ENCODE results near the gene AUH.

DNA sequence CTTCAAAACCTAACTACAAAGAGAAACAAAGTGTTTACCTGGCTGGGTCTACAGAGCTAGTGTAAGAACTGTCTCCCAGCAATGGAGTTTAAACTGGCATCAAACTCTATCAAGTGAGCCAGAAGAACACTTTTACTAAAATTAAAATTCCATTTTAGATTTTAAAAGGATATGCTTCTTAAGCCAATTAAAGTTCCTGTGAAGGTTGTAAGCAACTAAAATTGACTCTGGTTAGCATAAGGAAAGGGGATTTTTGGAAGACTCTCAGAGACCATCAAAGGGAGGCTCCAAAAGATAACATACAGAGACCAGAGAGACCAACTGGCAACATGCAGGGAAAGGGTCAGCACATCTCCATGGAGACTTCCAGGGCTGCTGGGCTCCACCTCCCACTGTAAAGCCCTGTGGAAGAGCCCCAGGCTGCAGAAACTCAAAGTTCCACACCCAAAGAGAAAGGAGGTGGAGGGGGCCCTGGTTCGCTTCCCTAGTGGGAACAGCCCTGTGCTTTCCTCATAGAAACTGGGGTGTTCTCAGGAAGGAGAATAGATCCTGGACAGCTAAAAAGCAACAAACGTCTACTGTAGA, 91.7 kb downstream of the AUH start:
- TF ChIP-seq, protein P1, sequence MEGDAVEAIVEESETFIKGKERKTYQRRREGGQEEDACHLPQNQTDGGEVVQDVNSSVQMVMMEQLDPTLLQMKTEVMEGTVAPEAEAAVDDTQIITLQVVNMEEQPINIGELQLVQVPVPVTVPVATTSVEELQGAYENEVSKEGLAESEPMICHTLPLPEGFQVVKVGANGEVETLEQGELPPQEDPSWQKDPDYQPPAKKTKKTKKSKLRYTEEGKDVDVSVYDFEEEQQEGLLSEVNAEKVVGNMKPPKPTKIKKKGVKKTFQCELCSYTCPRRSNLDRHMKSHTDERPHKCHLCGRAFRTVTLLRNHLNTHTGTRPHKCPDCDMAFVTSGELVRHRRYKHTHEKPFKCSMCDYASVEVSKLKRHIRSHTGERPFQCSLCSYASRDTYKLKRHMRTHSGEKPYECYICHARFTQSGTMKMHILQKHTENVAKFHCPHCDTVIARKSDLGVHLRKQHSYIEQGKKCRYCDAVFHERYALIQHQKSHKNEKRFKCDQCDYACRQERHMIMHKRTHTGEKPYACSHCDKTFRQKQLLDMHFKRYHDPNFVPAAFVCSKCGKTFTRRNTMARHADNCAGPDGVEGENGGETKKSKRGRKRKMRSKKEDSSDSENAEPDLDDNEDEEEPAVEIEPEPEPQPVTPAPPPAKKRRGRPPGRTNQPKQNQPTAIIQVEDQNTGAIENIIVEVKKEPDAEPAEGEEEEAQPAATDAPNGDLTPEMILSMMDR (IDR thresholded peaks at IDR 0.05; ENCODE audit: poor library complexity, severe bottlenecking) = no peak
- TF ChIP-seq RAD21 (conservative IDR thresholded peaks at IDR 0.05) (no peak), POLR2AphosphoS5 (IDR thresholded peaks at IDR 0.05) (no peak), EP300 (conservative IDR thresholded peaks at IDR 0.05; ENCODE audit: poor library complexity, severe bottlenecking) (no peak), EZH2 (IDR thresholded peaks at IDR 0.05; ENCODE audit: borderline replicate concordance, insufficient read depth, low read length, poor library complexity, severe bottlenecking) (no peak)
- TF ChIP-seq, protein P2, sequence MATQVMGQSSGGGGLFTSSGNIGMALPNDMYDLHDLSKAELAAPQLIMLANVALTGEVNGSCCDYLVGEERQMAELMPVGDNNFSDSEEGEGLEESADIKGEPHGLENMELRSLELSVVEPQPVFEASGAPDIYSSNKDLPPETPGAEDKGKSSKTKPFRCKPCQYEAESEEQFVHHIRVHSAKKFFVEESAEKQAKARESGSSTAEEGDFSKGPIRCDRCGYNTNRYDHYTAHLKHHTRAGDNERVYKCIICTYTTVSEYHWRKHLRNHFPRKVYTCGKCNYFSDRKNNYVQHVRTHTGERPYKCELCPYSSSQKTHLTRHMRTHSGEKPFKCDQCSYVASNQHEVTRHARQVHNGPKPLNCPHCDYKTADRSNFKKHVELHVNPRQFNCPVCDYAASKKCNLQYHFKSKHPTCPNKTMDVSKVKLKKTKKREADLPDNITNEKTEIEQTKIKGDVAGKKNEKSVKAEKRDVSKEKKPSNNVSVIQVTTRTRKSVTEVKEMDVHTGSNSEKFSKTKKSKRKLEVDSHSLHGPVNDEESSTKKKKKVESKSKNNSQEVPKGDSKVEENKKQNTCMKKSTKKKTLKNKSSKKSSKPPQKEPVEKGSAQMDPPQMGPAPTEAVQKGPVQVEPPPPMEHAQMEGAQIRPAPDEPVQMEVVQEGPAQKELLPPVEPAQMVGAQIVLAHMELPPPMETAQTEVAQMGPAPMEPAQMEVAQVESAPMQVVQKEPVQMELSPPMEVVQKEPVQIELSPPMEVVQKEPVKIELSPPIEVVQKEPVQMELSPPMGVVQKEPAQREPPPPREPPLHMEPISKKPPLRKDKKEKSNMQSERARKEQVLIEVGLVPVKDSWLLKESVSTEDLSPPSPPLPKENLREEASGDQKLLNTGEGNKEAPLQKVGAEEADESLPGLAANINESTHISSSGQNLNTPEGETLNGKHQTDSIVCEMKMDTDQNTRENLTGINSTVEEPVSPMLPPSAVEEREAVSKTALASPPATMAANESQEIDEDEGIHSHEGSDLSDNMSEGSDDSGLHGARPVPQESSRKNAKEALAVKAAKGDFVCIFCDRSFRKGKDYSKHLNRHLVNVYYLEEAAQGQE (IDR thresholded peaks at IDR 0.05; ENCODE audit: borderline replicate concordance) = no peak
